Astrocyte of the cerebellum (primary cell): ENCODE measurements around the gene SLC2A4.

ENCODE experiments used
- DNase-seq: peaks from one replicate; pipeline ENCODE4 v3.0.0-alpha.2; 2011; ENCODE audit warnings: low read depth
- H3K4me3 ChIP-seq: 2 replicates; pipeline ENCODE4 v1.5.1; 2011; ENCODE audit warnings: mild to moderate bottlenecking, low read depth, low read length, moderate library complexity
- in situ Hi-C: cut with HindIII; loops from 2 replicates; pipeline ENCODE4 v1.10.0; 2017; ENCODE audit warnings: low sequenced_read_pairs
- TF ChIP-seq, protein P1 (sequence below): IDR thresholded peaks from 2 replicates; pipeline ENCODE4 v1.5.1; 2012; ENCODE audit warnings: low read length, low read depth, moderate library complexity, mild to moderate bottlenecking; ENCODE audit errors: missing control alignments

The SLC2A4 gene

DNA sequence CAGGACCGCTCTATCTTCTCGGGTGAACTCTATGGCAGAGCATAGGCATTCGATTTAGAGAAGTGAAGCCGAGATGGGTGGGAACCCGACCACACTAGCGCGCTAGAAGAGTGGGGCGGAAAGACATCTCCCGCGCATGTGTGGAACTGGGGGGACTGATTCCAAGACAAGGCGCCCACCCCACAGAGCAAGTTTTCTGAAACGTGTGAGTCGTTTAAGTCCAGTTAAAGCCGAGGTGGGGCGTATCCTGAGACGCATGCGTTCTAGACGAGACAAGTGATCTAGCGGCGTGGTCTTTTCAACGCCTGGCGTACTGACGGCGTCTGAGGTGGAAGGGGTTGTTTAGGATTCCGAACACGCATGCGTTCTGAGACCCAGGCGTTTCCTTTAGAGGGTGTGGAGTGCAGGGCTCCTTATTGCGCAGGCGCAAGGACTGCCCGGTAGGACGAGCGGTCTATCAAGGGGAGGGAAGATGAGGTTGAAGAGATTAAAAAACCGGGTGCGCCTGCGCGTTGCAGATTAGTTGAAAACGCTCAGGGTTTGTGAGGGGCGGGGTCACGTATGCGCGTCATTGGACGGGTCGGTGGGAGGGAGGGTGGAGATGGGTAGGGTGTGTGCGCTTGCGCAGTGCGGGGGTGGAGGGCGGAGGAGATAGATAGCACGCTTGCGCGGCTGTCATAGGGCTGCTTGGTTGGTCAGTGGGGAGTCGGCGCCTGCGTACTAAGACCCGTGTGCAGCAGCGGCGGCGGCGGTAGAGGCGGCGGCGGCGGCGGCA, 25.6 kb downstream of the SLC2A4 start, which contains the start of gene EIF5A:
Gene EIF5A, plus strand, starts transcription at position 718 of the 775 bp plus-strand sequence. CDS start 2,008 bp downstream, outside the sequence.
- peak; percentile 100 for DNase-seq
- peak within 1 kb of the TSS; percentile 94 for H3K4me3 ChIP-seq
- in situ Hi-C loops: no loop called here
- TF ChIP-seq, protein P1, sequence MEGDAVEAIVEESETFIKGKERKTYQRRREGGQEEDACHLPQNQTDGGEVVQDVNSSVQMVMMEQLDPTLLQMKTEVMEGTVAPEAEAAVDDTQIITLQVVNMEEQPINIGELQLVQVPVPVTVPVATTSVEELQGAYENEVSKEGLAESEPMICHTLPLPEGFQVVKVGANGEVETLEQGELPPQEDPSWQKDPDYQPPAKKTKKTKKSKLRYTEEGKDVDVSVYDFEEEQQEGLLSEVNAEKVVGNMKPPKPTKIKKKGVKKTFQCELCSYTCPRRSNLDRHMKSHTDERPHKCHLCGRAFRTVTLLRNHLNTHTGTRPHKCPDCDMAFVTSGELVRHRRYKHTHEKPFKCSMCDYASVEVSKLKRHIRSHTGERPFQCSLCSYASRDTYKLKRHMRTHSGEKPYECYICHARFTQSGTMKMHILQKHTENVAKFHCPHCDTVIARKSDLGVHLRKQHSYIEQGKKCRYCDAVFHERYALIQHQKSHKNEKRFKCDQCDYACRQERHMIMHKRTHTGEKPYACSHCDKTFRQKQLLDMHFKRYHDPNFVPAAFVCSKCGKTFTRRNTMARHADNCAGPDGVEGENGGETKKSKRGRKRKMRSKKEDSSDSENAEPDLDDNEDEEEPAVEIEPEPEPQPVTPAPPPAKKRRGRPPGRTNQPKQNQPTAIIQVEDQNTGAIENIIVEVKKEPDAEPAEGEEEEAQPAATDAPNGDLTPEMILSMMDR: no peak

DNA sequence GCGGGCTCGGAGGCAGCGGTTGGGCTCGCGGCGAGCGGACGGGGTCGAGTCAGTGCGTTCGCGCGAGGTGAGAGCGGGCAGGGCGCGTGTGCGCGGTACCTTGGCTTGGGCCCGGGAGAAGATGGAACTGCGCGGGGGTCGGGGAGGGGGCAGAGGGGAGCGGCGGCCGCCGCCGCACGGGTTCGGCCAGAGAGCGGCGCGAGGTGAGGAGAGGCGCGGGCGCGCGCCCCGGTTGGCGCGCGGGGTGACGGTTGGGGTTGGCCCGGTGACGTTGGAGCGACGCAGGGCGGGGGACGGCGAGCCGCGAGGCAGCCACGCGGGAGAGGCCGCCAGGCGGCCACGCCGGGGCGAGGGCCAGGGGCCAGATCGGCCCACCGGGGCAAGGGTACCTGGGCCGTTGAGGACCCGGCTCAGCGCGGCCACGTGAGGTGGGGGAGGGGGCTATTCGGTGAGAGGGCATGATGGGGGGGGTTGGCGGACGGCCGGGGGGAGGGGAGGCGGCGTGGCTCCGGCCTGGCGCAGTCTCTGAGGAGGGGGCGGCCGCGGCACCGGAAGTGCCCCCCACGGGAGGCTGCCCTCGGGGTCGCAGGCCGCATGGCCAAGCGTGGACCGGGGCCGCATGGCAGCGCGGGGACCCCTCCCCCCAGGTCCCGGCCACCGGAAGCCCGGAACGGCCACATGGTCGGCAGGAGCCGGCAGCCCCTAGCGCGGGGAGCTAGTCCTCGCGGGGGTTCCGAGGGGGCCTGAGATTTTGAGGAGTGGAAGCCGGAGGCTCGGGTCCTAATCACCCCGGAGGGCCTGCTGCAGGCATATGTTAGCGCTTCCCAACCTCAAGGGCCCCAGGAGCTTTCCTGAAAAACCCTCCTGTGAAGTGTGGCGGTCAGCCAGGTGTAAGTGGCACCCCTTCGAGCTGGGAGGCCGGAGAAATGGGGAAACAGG, 26.4 kb downstream of the SLC2A4 start:
- H3K4me3 ChIP-seq: peak overlapping the region; percentile 94
- in situ Hi-C loops: no loop called here
- TF ChIP-seq, protein P1: no peak
- no peak for DNase-seq

DNA sequence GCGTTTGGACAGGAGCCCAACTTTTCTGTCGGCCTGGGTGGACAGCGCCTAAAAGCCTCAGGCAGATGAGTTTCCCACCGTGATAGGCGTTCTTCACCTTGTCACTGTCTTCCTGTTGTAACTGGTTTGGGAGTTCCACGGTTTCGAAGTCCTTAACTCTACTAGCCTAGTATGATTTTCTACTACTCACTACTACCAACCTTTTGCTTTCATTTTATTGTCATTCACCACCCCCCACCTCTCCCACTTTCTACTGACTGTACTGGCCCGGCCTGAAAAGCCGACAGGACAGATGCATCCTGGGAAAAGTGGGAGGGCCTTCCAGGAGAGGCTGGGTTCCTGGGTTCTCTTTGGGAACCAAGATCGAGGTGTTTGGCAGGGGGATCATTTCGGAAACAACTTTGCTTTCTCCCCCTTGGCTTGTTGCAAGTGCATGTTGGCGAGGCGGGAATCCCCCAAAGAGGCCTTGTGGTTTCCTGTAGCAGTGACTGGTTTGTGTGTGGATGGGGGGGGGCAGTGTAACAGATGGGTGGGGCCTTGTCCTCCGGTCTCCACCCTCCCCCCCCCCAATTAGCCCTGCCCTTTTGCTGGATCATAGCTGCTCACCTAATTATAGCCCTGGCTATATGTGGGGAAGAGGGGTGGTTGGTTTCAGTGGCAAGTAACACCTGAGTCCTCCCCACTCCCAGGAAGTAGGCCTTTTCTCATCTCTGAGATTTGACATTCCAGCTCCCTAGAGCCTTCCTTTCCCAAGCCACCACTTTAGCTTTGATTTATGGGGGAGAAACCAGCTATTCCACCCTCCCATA, 27.3 kb downstream of the SLC2A4 start:
- H3K4me3 ChIP-seq: peak overlapping the region; percentile 94
- TF ChIP-seq, protein P1: no peak
- peak; percentile 68 for DNase-seq
- in situ Hi-C loops: no loop called here

GRCh38 chr17:7309628-7310027, 28.1 kb downstream of the SLC2A4 start:
- peak overlapping the region; percentile 94 for H3K4me3 ChIP-seq
- in situ Hi-C loops: no loop called here
- TF ChIP-seq, protein P1: no peak
- DNase-seq: no peak

DNA sequence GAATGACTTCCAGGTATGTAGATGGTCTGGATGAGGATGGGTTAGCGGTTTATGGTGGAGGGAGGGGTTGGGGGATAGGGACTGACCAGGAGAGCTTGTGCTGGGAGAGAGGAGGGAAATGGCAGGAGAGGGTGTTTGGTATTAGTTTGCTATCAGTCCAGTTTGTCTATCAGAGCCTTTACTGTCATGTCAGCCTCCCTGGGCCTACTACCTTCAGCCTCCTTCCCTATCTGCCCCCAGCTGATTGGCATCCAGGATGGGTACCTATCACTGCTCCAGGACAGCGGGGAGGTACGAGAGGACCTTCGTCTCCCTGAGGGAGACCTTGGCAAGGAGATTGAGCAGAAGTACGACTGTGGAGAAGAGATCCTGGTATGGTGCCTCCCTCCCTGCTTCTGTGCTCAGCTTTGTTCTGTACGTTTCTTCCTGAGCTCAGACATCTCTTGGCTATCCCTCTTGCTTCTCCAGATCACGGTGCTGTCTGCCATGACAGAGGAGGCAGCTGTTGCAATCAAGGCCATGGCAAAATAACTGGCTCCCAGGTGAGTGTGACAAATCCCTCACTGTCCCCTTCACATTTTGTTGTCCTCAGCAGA, 29.7 kb downstream of the SLC2A4 start:
- TF ChIP-seq, protein P1: no peak
- no peak for DNase-seq
- in situ Hi-C loops: no loop called here
- no peak overlapping the region for H3K4me3 ChIP-seq
